Stimulated activated CD8-positive, alpha-beta memory T cell treated with anti-CD3 and anti-CD28 coated beads, Interleukin-15, amount 100 ng/mL, for 24 hours (primary cell): Measurements from ENCODE around the gene PTPRCAP.

ENCODE experiments used
- DNase-seq: peaks from one replicate; pipeline ENCODE4 v3.0.0-alpha.2; 2020; ENCODE audit warnings: low read depth

PTPRCAP gene

GRCh38 chr11:67396259-67396581 lies 41.3 kb downstream of the PTPRCAP start:
- no peak for DNase-seq

GRCh38 chr11:67395555-67396258 lies 41.8 kb downstream of the PTPRCAP start:
- DNase-seq = no peak

- DNase-seq = no peak
Measured at GRCh38 chr11:67393990-67394389, 43.5 kb downstream of the PTPRCAP start.

- no peak for DNase-seq
Measured at GRCh38 chr11:67393437-67393836, 44.0 kb downstream of the PTPRCAP start.

GRCh38 chr11:67392183-67392715 lies 45.2 kb downstream of the PTPRCAP start:
- no peak for DNase-seq

GRCh38 chr11:67391304-67392182 lies 45.9 kb downstream of the PTPRCAP start, which contains the start of gene RAD9A:
Gene RAD9A (plus strand): TSS chr11:67391986. CDS start chr11:67392045, 59 bp downstream.
- DNase-seq = peak; percentile 92

- no peak for DNase-seq
Measured at GRCh38 chr11:67390947-67391303, 46.6 kb downstream of the PTPRCAP start.

- no peak for DNase-seq
Measured at GRCh38 chr11:67389477-67389876, 48.0 kb downstream of the PTPRCAP start.

- no peak for DNase-seq
Measured at GRCh38 chr11:67387518-67387917, 50.0 kb downstream of the PTPRCAP start.

- no peak for DNase-seq
Measured at GRCh38 chr11:67387069-67387468, 50.4 kb downstream of the PTPRCAP start.
